Activated CD4-positive, alpha-beta T cell treated with anti-CD3 and anti-CD28 coated beads, Interleukin-2, amount 10 ng/mL, durations not matched to agents 7 days and 5 days (primary cell): ENCODE measurements around the gene RHBDL3. TPM values are rescaled to one million over a fixed set of nuclear protein-coding genes. Genes with fewer than 3 reads are reported as not detected.
"Not testable (repeated sequence)": the region's sequence is repeated elsewhere in the genome, so short reads cannot be mapped to it uniquely, and the experiment has no call there.

Experiments used
- CTCF ChIA-PET: fragments of 350-600 bp; sonication (Branson Sonifier 250); formaldehyde crosslinking; loops from one replicate; lab custom pipeline; 2021; ENCODE audit warnings: antibody characterized with exemption; lab: Charles Lee
- POLR2A ChIA-PET: fragments of 350-600 bp; sonication (Branson Sonifier 250); formaldehyde crosslinking; loops from one replicate; lab custom pipeline; 2021; ENCODE audit warnings: antibody characterized with exemption; lab: Charles Lee
- DNase-seq: peaks from one replicate; pipeline ENCODE4 v3.0.0-alpha.2; 2020
- H3K27ac Mint-ChIP-seq: one replicate; pipeline ENCODE4 v1.8.0; 2021; ENCODE audit warnings: mild to moderate bottlenecking, moderate library complexity, mixed read lengths
- H3K27me3 Mint-ChIP-seq: one replicate; pipeline ENCODE4 v1.8.0; 2021; ENCODE audit warnings: mixed read lengths
- H3K36me3 Mint-ChIP-seq: one replicate; pipeline ENCODE4 v1.8.0; 2021; ENCODE audit warnings: low read depth, mixed read lengths
- H3K4me1 Mint-ChIP-seq: one replicate; pipeline ENCODE4 v1.8.0; 2021; ENCODE audit warnings: mixed read lengths
- H3K4me3 Mint-ChIP-seq: one replicate; pipeline ENCODE4 v1.8.0; 2021; ENCODE audit warnings: mild to moderate bottlenecking, moderate library complexity, mixed read lengths
- H3K9me3 Mint-ChIP-seq: one replicate; pipeline ENCODE4 v1.8.0; 2021; ENCODE audit warnings: mixed read lengths
- total RNA-seq, 2 experiments: library from RNA; stranded (reverse); gene quantifications; one replicate each; pipeline ENCODE4 v1.2.3, GENCODE V29; 2021

RHBDL3 gene
- total RNA-seq, 2 experiments from 2014 or later: 0.67 to 0.69 TPM

GRCh38 chr17:32303781-32304288 lies 38.2 kb downstream of the RHBDL3 start:
- peaks cover 12% of the 10 kb centered on the region for H3K27me3 Mint-ChIP-seq
- ChIA-PET POLR2A (no interaction called here), CTCF (no interaction called here)
- no peak overlapping the region for H3K27ac Mint-ChIP-seq
- H3K4me1 Mint-ChIP-seq: no peaks in the 10 kb centered on the region
- DNase-seq: no peak
- no peaks in the 10 kb centered on the region for H3K9me3 Mint-ChIP-seq
- no peaks in the 10 kb centered on the region for H3K36me3 Mint-ChIP-seq
- H3K4me3 Mint-ChIP-seq: no peak overlapping the region

DNA sequence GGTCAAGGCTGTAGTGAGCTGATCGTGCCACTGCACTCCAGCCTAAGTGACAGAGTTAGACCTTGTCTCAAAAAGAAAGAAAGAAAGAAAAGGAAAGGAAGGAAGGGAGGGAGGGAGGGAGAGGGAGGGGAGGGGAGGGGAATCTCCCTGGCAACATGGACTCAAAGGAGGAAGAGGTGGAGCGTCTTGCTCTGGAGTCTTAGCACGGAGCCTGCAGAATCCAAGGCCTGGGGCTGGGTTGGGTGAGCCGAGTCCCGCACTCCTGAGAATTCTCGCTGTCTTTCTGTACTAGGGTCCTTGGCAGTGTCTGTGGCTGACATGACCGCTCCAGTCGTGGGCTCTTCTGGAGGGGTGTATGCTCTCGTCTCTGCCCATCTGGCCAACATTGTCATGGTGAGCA lies 39.4 kb downstream of the RHBDL3 start:
- Mint-ChIP-seq H3K4me3 (no peak overlapping the region), H3K4me1 (no peaks in the 10 kb centered on the region), H3K27ac (no peak overlapping the region), H3K9me3 (no peaks in the 10 kb centered on the region), H3K36me3 (no peaks in the 10 kb centered on the region), H3K27me3 (peaks cover 15% of the 10 kb centered on the region)
- ChIA-PET POLR2A (no interaction called here), CTCF (no interaction called here)
- no peak for DNase-seq

GRCh38 chr17:32307658-32308057 lies 42.0 kb downstream of the RHBDL3 start:
- ChIA-PET POLR2A (no interaction called here), CTCF (interaction anchor here (1.2 kb wide), 1 partner anchor 11 kb away, joined by 3 read pairs; no protein-coding TSS in a partner anchor)
- no peak for DNase-seq
- Mint-ChIP-seq H3K27me3 (peaks cover 18% of the 10 kb centered on the region), H3K9me3 (no peaks in the 10 kb centered on the region), H3K4me1 (no peaks in the 10 kb centered on the region), H3K36me3 (no peaks in the 10 kb centered on the region), H3K4me3 (no peak overlapping the region), H3K27ac (no peak overlapping the region)

DNA sequence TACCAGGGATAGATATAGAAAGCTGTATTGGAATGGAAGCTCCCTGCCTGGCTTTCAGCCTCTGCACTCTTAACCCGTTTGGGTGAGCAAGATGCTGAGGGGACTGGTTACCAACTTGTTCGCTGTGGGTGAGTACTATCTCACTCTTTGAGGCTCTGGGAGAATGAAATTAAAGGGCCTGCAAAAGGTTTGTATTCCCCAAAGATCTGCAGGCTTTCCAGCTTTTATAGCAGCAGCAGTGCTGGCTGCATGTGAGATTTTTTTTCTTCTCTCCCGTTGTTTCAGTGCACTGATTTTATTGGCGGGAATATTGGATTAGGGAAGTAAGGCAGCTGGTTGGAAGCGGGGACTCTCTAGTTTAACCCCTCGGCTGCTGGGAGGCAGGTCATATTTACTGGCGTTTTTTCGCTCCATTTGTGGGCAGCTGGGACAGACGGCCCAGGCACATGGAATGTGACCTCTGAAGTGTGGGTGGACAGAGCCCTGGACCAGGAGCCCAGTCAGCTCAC lies 45.5 kb downstream of the RHBDL3 start:
- H3K36me3 Mint-ChIP-seq: no peaks in the 10 kb centered on the region
- CTCF ChIA-PET: interaction anchor here (1.1 to 1.3 kb wide), 2 partner anchors 8 to 12 kb away, joined by 3 read pairs; no protein-coding TSS in a partner anchor
- POLR2A ChIA-PET: interaction anchor here (0.7 kb wide), 1 partner anchor 18 kb away, joined by 3 read pairs; no protein-coding TSS in a partner anchor
- H3K4me1 Mint-ChIP-seq: peaks cover 3% of the 10 kb centered on the region
- no peak overlapping the region for H3K4me3 Mint-ChIP-seq
- no peak overlapping the region for H3K27ac Mint-ChIP-seq
- H3K9me3 Mint-ChIP-seq: no peaks in the 10 kb centered on the region
- peaks cover 23% of the 10 kb centered on the region for H3K27me3 Mint-ChIP-seq
- no peak for DNase-seq

DNA sequence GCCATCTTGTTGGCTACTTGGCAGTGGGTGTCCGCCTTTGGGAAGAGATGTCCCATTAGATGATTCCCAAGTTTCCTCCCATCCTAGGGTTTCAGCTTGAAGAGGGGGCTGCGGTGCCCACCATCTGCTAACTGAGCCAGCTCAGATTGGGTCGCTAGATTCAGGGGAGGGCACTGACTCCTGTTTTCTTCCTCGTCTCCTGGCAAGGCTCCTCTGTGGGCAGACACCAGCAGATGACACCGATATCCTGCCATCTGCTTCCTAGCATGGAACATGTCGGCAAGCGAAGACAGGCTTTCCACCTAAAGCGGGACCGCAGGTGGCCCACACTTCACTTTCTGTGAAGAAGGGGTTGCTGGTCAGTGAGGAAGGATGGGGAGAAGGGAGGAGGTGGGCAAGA lies 49.0 kb downstream of the RHBDL3 start:
- ChIA-PET CTCF (interaction anchor here (0.6 to 2.3 kb wide), 2 partner anchors 14 to 348 kb away, joined by 3 to 9 read pairs; no protein-coding TSS in a partner anchor), POLR2A (no interaction called here)
- H3K27ac Mint-ChIP-seq: no peak overlapping the region
- H3K27me3 Mint-ChIP-seq: peaks cover 21% of the 10 kb centered on the region
- peaks cover 16% of the 10 kb centered on the region for H3K4me1 Mint-ChIP-seq
- no peak overlapping the region for H3K4me3 Mint-ChIP-seq
- no peaks in the 10 kb centered on the region for H3K36me3 Mint-ChIP-seq
- DNase-seq: no peak
- no peaks in the 10 kb centered on the region for H3K9me3 Mint-ChIP-seq

DNA sequence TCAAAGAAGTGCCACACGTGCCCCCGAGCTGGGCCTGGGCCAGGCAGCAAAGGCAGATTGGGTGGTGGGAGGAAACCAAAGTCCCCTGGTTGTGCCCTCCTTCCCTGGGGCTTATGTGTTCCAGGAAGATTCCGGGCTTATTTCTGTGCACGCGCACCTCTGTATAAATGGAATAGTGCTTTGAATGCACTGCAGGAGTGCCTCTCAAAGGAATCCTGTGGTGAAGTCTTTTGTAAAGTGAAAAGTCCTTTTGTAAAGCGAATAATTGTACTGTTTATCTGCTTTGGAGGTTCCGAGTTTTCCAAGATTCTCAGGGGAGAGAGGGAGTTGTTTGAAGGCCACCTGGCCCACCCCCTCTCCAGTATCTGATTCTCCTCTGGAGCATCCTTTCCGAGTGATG lies 49.5 kb downstream of the RHBDL3 start:
- Mint-ChIP-seq H3K9me3 (no peaks in the 10 kb centered on the region), H3K36me3 (no peaks in the 10 kb centered on the region), H3K27me3 (peaks cover 21% of the 10 kb centered on the region), H3K4me1 (peaks cover 18% of the 10 kb centered on the region), H3K27ac (no peak overlapping the region), H3K4me3 (no peak overlapping the region)
- POLR2A ChIA-PET: no interaction called here
- no peak for DNase-seq
- CTCF ChIA-PET: interaction anchor here (0.6 to 2.3 kb wide), 4 partner anchors 12 to 348 kb away, joined by 3 to 9 read pairs (median 4); no protein-coding TSS in a partner anchor

DNA sequence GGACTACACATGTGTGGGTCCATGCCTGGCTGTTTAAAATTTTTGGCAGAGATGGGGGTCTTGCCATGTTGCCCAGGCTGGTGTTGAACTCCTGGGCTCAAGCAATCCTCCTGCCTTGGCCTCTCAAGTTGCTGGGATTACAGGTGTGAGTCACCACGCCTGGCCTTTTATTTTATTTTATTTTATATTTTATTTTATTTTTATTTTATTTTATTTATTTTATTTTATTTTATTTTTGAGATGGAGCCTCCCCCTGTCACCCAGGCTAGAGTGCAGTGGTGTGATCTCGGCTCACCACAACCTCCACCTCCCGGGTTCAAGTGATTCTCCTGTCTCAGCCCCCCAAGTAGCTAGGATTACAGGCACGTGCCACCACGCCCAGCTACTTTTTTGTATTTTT lies 51.0 kb downstream of the RHBDL3 start:
- H3K27ac Mint-ChIP-seq, H3K4me3 Mint-ChIP-seq, DNase-seq, H3K36me3 Mint-ChIP-seq, H3K9me3 Mint-ChIP-seq, POLR2A ChIA-PET: not testable (repeated sequence)
- CTCF ChIA-PET: interaction anchor here (0.9 to 1.9 kb wide), 3 partner anchors 10 to 419 kb away, joined by 4 to 6 read pairs (median 4); no protein-coding TSS in a partner anchor
- H3K4me1 Mint-ChIP-seq: peaks cover 20% of the 10 kb centered on the region
- H3K27me3 Mint-ChIP-seq: peaks cover 18% of the 10 kb centered on the region

GRCh38 chr17:32317353-32317752 lies 51.7 kb downstream of the RHBDL3 start:
- Mint-ChIP-seq H3K27me3 (peaks cover 18% of the 10 kb centered on the region), H3K27ac (no peak overlapping the region), H3K4me3 (no peak overlapping the region), H3K9me3 (no peaks in the 10 kb centered on the region), H3K36me3 (no peaks in the 10 kb centered on the region), H3K4me1 (peaks cover 21% of the 10 kb centered on the region)
- ChIA-PET POLR2A (no interaction called here), CTCF (interaction anchor here (0.9 to 1.9 kb wide), 2 partner anchors 64 to 420 kb away, joined by 4 to 6 read pairs; no protein-coding TSS in a partner anchor)
- no peak for DNase-seq

- no peak for DNase-seq
- ChIA-PET POLR2A (no interaction called here), CTCF (interaction anchor here (0.8 to 0.9 kb wide), 3 partner anchors 11 to 65 kb away, joined by 3 to 4 read pairs (median 3); no protein-coding TSS in a partner anchor)
- Mint-ChIP-seq H3K4me1 (peaks cover 26% of the 10 kb centered on the region), H3K4me3 (no peak overlapping the region), H3K27ac (no peak overlapping the region), H3K9me3 (no peaks in the 10 kb centered on the region), H3K27me3 (peaks cover 18% of the 10 kb centered on the region), H3K36me3 (no peaks in the 10 kb centered on the region)
Measured at GRCh38 chr17:32318071-32318470, 52.4 kb downstream of the RHBDL3 start.

GRCh38 chr17:32319548-32319905 lies 53.9 kb downstream of the RHBDL3 start:
- CTCF ChIA-PET: interaction anchor here (0.5 to 1.5 kb wide), 8 partner anchors 9 to 181 kb away, joined by 3 to 5 read pairs (median 3); no protein-coding TSS in a partner anchor
- POLR2A ChIA-PET: no interaction called here
- H3K36me3 Mint-ChIP-seq: no peaks in the 10 kb centered on the region

GRCh38 chr17:32320080-32320479 lies 54.4 kb downstream of the RHBDL3 start:
- H3K4me3 Mint-ChIP-seq, DNase-seq, H3K9me3 Mint-ChIP-seq, H3K36me3 Mint-ChIP-seq, H3K27ac Mint-ChIP-seq, POLR2A ChIA-PET: not testable (repeated sequence)
- Mint-ChIP-seq H3K4me1 (peaks cover 41% of the 10 kb centered on the region), H3K27me3 (peaks cover 13% of the 10 kb centered on the region)
- CTCF ChIA-PET: interaction anchor here (0.5 to 1.5 kb wide), 9 partner anchors 9 to 181 kb away, joined by 3 to 5 read pairs (median 3); no protein-coding TSS in a partner anchor

More at GRCh38 chr17:32319548-32319905, 53.9 kb downstream of the RHBDL3 start:
- Mint-ChIP-seq H3K27me3 (peaks cover 18% of the 10 kb centered on the region), H3K27ac (no peak overlapping the region), H3K9me3 (no peaks in the 10 kb centered on the region), H3K4me1 (peaks cover 38% of the 10 kb centered on the region), H3K4me3 (peak overlapping the region; percentile 67)
- DNase-seq: peak; percentile 81

GRCh38 chr17:32320847-32321246 lies 55.2 kb downstream of the RHBDL3 start:
- H3K27ac Mint-ChIP-seq: no peak overlapping the region
- no peaks in the 10 kb centered on the region for H3K36me3 Mint-ChIP-seq

GRCh38 chr17:32323046-32323445 lies 57.4 kb downstream of the RHBDL3 start:
- ChIA-PET POLR2A (no interaction called here), CTCF (interaction anchor here (0.6 to 1.2 kb wide), 2 partner anchors 12 to 28 kb away, joined by 3 read pairs; no protein-coding TSS in a partner anchor)
- no peaks in the 10 kb centered on the region for H3K27me3 Mint-ChIP-seq
- DNase-seq: no peak
- peak overlapping the region; percentile 87 for H3K27ac Mint-ChIP-seq
- H3K4me3 Mint-ChIP-seq: no peak overlapping the region
- no peaks in the 10 kb centered on the region for H3K9me3 Mint-ChIP-seq
- H3K36me3 Mint-ChIP-seq: peaks cover 2% of the 10 kb centered on the region
- H3K4me1 Mint-ChIP-seq: peaks cover 46% of the 10 kb centered on the region

More at GRCh38 chr17:32320847-32321246, 55.2 kb downstream of the RHBDL3 start:
- Mint-ChIP-seq H3K4me3 (no peak overlapping the region), H3K27me3 (peaks cover 8% of the 10 kb centered on the region), H3K4me1 (peaks cover 41% of the 10 kb centered on the region), H3K9me3 (no peaks in the 10 kb centered on the region)
- POLR2A ChIA-PET: no interaction called here
- CTCF ChIA-PET: interaction anchor here (0.6 to 1.5 kb wide), 5 partner anchors 8 to 182 kb away, joined by 3 read pairs; no protein-coding TSS in a partner anchor
- DNase-seq: no peak
